Measurements from ENCODE around the gene OPN4.

- no peak for TF ChIP-seq CTCF (IDR thresholded peaks at IDR 0.05; ENCODE audit: low read length)
- TF ChIP-seq EZH2 (optimal IDR thresholded peaks at IDR 0.05; ENCODE audit: low read depth, low read length): no peak
Measured at GRCh38 chr10:86681722-86682386, 27.5 kb downstream of the OPN4 start.

Measured in MM.1S (cell line).